ENCODE data around the gene COL8A1. TPM values are rescaled to one million over a fixed set of nuclear protein-coding genes. Genes with fewer than 3 reads are reported as not detected.

Gene COL8A1
- total RNA-seq, 1 donor from 2014 or later: 23.1 TPM

DNA sequence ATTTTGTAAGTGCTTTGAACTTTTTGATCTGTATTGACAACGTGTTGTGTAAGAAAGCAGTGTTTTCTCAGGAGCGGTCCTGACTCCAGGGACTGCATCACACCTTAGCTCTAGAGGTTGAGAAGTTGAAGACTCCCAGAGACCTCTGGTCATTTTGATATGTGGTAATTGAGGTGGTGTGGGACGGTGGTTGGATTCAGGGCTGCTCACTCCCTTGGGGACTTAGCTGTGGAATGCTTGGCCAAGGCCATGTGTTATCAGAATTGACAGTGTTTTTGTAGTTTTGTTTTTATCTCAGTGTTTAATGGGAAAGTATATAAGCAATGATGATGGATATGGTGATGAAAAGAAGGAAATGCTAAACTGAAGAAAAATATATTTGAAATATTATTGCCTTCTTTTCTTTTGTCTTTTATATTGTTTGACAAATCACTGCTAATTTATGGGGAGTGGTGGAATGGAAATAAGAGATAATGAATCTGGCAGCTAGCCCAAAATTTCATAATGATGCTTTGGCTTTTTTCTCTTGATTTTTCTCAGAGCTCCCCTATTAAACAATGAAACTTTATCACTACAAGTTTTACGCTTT, 195.3 kb downstream of the COL8A1 start:
- no peak for DNase-seq (ENCODE audit: extremely low spot score in 2 of 2)
- TF ChIP-seq POLR2AphosphoS5 (IDR thresholded peaks at IDR 0.05; ENCODE audit: insufficient read depth in 1 of 2, low read depth in 1 of 2) (no peak), POLR2A (IDR thresholded peaks at IDR 0.05) (no peak)
- TF ChIP-seq, protein P1, sequence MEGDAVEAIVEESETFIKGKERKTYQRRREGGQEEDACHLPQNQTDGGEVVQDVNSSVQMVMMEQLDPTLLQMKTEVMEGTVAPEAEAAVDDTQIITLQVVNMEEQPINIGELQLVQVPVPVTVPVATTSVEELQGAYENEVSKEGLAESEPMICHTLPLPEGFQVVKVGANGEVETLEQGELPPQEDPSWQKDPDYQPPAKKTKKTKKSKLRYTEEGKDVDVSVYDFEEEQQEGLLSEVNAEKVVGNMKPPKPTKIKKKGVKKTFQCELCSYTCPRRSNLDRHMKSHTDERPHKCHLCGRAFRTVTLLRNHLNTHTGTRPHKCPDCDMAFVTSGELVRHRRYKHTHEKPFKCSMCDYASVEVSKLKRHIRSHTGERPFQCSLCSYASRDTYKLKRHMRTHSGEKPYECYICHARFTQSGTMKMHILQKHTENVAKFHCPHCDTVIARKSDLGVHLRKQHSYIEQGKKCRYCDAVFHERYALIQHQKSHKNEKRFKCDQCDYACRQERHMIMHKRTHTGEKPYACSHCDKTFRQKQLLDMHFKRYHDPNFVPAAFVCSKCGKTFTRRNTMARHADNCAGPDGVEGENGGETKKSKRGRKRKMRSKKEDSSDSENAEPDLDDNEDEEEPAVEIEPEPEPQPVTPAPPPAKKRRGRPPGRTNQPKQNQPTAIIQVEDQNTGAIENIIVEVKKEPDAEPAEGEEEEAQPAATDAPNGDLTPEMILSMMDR (IDR thresholded peaks at IDR 0.05): no peak
- H3K27ac ChIP-seq: no peak overlapping the region
- intact Hi-C loops (cut with DNase I): loop anchor here (10.0 kb wide), 1 partner anchor 751 kb away; no protein-coding TSS in a partner anchor
- no peaks in the 10 kb centered on the region for H3K9me3 ChIP-seq
- H3K4me1 ChIP-seq: no peaks in the 10 kb centered on the region
- no peaks in the 10 kb centered on the region for H3K36me3 ChIP-seq
- no peaks in the 10 kb centered on the region for H3K27me3 ChIP-seq
- no peak overlapping the region for H3K4me3 ChIP-seq

- no peaks in the 10 kb centered on the region for H3K27me3 ChIP-seq
- no peak overlapping the region for H3K4me3 ChIP-seq
- no peak overlapping the region for H3K27ac ChIP-seq
- intact Hi-C loops (cut with DNase I): loop anchor here (10.0 kb wide), 1 partner anchor 750 kb away; no protein-coding TSS in a partner anchor
- H3K4me1 ChIP-seq: no peaks in the 10 kb centered on the region
- no peaks in the 10 kb centered on the region for H3K9me3 ChIP-seq
- TF ChIP-seq, protein P1 (IDR thresholded peaks at IDR 0.05): no peak
- no peak for TF ChIP-seq POLR2A (IDR thresholded peaks at IDR 0.05)
- no peak for TF ChIP-seq POLR2AphosphoS5 (IDR thresholded peaks at IDR 0.05; ENCODE audit: insufficient read depth in 1 of 2, low read depth in 1 of 2)
- H3K36me3 ChIP-seq: no peaks in the 10 kb centered on the region
- no peak for DNase-seq (ENCODE audit: extremely low spot score in 2 of 2)
These were observed 196.0 kb downstream of the COL8A1 start for GRCh38 chr3:99834211-99834957.

DNA sequence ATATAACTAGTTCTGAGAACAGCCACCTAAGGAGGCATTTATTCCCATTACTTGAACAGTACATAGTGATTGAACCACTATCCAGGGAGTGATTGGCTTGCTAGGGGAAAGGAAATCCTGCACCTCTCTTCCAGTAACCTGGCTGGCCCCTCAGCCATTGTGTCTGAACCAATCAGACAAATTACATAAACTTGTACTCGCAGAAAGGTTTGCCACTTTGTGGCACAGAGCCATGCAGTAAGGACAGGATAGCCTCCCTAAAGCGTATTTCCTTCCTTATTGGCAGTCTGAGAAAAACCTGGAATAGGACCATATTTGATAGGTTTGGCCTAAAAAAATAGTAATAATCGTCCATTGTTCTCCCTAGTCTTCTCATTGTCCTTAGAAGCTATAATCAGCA, 198.3 kb downstream of the COL8A1 start:
- no peak for DNase-seq (ENCODE audit: extremely low spot score in 2 of 2)
- Histone ChIP-seq H3K4me3 (no peak overlapping the region), H3K4me1 (no peaks in the 10 kb centered on the region), H3K27ac (no peak overlapping the region), H3K27me3 (no peaks in the 10 kb centered on the region), H3K9me3 (no peaks in the 10 kb centered on the region), H3K36me3 (no peaks in the 10 kb centered on the region)
- no peak for TF ChIP-seq POLR2A (IDR thresholded peaks at IDR 0.05)
- TF ChIP-seq POLR2AphosphoS5 (IDR thresholded peaks at IDR 0.05; ENCODE audit: insufficient read depth in 1 of 2, low read depth in 1 of 2): no peak
- TF ChIP-seq, protein P1 (IDR thresholded peaks at IDR 0.05): no peak
- intact Hi-C loops (cut with DNase I): loop anchor here (5.0 to 10.0 kb wide), 2 partner anchors 421 to 748 kb away; no protein-coding TSS in a partner anchor

DNA sequence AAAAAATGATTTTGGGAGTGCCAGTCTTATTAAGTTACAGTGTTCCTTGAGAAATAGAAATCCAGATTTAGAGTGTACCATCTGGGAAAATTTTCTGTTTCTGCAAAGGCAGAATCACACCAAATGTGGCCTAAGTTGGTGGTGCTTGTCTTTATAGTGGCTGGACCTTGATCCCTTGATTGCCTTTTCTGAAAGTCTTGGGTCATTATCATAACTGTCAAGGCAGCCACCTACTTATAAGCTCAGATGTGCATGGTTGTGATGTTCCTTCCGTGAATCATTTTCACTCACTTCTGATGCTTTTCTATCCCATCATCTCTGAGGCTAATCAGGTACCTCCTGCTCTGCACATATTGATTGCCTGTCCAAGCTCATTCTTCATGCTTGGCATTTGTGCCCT, 199.3 kb downstream of the COL8A1 start:
- Histone ChIP-seq H3K27me3 (no peaks in the 10 kb centered on the region), H3K36me3 (no peaks in the 10 kb centered on the region), H3K4me3 (no peak overlapping the region), H3K9me3 (no peaks in the 10 kb centered on the region), H3K27ac (no peak overlapping the region), H3K4me1 (no peaks in the 10 kb centered on the region)
- intact Hi-C loops (cut with DNase I): loop anchor here (5.0 to 10.0 kb wide), 2 partner anchors 420 to 747 kb away; no protein-coding TSS in a partner anchor
- TF ChIP-seq POLR2AphosphoS5 (IDR thresholded peaks at IDR 0.05; ENCODE audit: insufficient read depth in 1 of 2, low read depth in 1 of 2): no peak
- TF ChIP-seq, protein P1 (IDR thresholded peaks at IDR 0.05): no peak
- no peak for TF ChIP-seq POLR2A (IDR thresholded peaks at IDR 0.05)
- no peak for DNase-seq (ENCODE audit: extremely low spot score in 2 of 2)

- Histone ChIP-seq H3K9me3 (no peaks in the 10 kb centered on the region), H3K36me3 (no peaks in the 10 kb centered on the region), H3K4me1 (peaks cover 4% of the 10 kb centered on the region), H3K27me3 (no peaks in the 10 kb centered on the region), H3K4me3 (no peak overlapping the region), H3K27ac (no peak overlapping the region)
- no peak for DNase-seq (ENCODE audit: extremely low spot score in 2 of 2)
- intact Hi-C loops (cut with DNase I): loop anchor here (5.0 to 10.0 kb wide), 2 partner anchors 419 to 746 kb away; no protein-coding TSS in a partner anchor
- TF ChIP-seq POLR2AphosphoS5 (IDR thresholded peaks at IDR 0.05; ENCODE audit: insufficient read depth in 1 of 2, low read depth in 1 of 2): no peak
- TF ChIP-seq, protein P1 (IDR thresholded peaks at IDR 0.05): no peak
- no peak for TF ChIP-seq POLR2A (IDR thresholded peaks at IDR 0.05)
These were observed 200.4 kb downstream of the COL8A1 start for GRCh38 chr3:99838755-99839154.

Measured in vagina (tissue), 2 donors.